ENCODE results near the gene NFIA.

DNA sequence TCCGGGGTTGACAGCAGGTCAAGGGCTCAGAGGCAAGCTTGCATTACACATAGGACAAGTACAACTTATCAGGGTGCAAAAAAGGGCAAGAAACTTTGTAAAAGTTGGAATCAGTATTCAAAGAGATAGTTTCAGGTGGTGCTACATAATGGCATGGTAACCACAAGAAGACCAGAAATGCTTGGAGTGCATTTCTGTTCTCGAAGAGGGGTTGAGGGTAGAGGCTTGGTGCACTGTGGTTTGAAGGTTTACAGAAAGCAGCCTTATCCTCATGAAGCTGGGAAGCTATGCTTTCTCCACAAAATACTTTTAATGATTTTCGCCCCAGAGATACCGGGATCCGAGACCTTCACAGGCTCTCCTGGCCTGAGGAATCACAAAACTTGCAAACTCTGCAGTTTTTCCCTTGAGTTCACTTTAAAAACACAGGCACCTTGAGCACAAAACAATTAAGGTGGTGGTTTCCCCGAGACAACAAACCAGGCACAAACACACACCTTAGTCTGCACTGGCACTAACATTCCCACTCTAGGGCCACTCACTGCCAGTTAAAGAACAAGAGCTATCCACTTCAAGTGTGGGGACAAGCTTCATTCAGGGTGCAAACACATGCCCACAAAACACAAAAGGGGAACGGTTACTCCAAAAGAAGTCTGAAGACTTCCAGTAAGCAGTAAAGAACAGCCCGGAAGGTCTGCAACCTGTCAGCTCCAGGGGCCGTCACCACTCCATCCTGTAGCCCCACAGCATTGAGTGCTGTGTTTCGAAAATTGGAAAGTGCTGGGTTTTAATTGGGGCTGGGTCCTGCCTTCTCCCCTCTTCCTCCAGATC, 29.8 kb upstream of the NFIA start:
- TF ChIP-seq, protein P1, sequence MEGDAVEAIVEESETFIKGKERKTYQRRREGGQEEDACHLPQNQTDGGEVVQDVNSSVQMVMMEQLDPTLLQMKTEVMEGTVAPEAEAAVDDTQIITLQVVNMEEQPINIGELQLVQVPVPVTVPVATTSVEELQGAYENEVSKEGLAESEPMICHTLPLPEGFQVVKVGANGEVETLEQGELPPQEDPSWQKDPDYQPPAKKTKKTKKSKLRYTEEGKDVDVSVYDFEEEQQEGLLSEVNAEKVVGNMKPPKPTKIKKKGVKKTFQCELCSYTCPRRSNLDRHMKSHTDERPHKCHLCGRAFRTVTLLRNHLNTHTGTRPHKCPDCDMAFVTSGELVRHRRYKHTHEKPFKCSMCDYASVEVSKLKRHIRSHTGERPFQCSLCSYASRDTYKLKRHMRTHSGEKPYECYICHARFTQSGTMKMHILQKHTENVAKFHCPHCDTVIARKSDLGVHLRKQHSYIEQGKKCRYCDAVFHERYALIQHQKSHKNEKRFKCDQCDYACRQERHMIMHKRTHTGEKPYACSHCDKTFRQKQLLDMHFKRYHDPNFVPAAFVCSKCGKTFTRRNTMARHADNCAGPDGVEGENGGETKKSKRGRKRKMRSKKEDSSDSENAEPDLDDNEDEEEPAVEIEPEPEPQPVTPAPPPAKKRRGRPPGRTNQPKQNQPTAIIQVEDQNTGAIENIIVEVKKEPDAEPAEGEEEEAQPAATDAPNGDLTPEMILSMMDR (IDR thresholded peaks at IDR 0.05) = no peak
- peak; percentile 86 for TF ChIP-seq EZH2 (IDR thresholded peaks at IDR 0.05; ENCODE audit: borderline replicate concordance, insufficient read depth, low read depth, low read length, poor library complexity, severe bottlenecking)

Measured in B cell (primary cell).